Activated CD4-positive, alpha-beta T cell treated with anti-CD3 and anti-CD28 coated beads, Interleukin-2, amount 10 ng/mL, durations not matched to agents 7 days and 5 days (primary cell): ENCODE measurements around the gene C22orf42. TPM values are rescaled to one million over a fixed set of nuclear protein-coding genes. Genes with fewer than 3 reads are reported as not detected.
"Not testable (repeated sequence)": the region's sequence is repeated elsewhere in the genome, so short reads cannot be mapped to it uniquely, and the experiment has no call there.

Experiments
- CTCF ChIA-PET: fragments of 350-600 bp; sonication (Branson Sonifier 250); formaldehyde crosslinking; loops from one replicate; lab custom pipeline; 2021; ENCODE audit warnings: antibody characterized with exemption; lab: Charles Lee
- POLR2A ChIA-PET: fragments of 350-600 bp; sonication (Branson Sonifier 250); formaldehyde crosslinking; loops from one replicate; lab custom pipeline; 2021; ENCODE audit warnings: antibody characterized with exemption; lab: Charles Lee
- DNase-seq: peaks from one replicate; pipeline ENCODE4 v3.0.0-alpha.2; 2020
- H3K27ac Mint-ChIP-seq: one replicate; pipeline ENCODE4 v1.8.0; 2021; ENCODE audit warnings: mild to moderate bottlenecking, moderate library complexity, mixed read lengths
- H3K27me3 Mint-ChIP-seq: one replicate; pipeline ENCODE4 v1.8.0; 2021; ENCODE audit warnings: mixed read lengths
- H3K36me3 Mint-ChIP-seq: one replicate; pipeline ENCODE4 v1.8.0; 2021; ENCODE audit warnings: low read depth, mixed read lengths
- H3K4me1 Mint-ChIP-seq: one replicate; pipeline ENCODE4 v1.8.0; 2021; ENCODE audit warnings: mixed read lengths
- H3K4me3 Mint-ChIP-seq: one replicate; pipeline ENCODE4 v1.8.0; 2021; ENCODE audit warnings: mild to moderate bottlenecking, moderate library complexity, mixed read lengths
- H3K9me3 Mint-ChIP-seq: one replicate; pipeline ENCODE4 v1.8.0; 2021; ENCODE audit warnings: mixed read lengths
- total RNA-seq, 2 experiments: library from RNA; stranded (reverse); gene quantifications; one replicate each; pipeline ENCODE4 v1.2.3, GENCODE V29; 2021

C22orf42 gene
- total RNA-seq, 2 experiments from 2014 or later, result not detected

DNA sequence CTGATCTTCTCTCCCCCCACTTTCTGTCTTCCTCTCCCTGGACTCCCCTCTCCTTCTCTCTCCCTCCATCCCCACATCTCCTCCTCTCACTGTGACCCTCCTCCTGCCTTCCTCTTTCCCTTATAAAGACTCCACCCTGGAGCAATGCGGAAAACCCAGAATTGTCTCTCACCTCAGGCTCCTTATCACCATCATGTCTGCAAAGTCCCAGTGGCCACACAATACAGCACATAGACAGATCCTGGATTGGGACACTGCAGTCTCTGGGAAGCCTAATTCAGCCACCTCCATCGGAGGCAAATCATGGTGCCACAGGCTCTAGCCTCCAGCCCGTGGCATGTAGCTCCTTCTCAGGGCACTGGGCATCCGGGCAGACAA lies 43.0 kb upstream of the C22orf42 start:
- peaks cover 20% of the 10 kb centered on the region for H3K27me3 Mint-ChIP-seq
- H3K9me3 Mint-ChIP-seq, result no peaks in the 10 kb centered on the region
- DNase-seq, result no peak
- peak overlapping the region; percentile 45 for H3K4me3 Mint-ChIP-seq
- no peak overlapping the region for H3K27ac Mint-ChIP-seq
- ChIA-PET CTCF (interaction anchor here (0.5 to 0.9 kb wide), 2 partner anchors 218 to 232 kb away, joined by 3 read pairs; no protein-coding TSS in a partner anchor), POLR2A (no interaction called here)
- peaks cover 51% of the 10 kb centered on the region for H3K4me1 Mint-ChIP-seq
- no peaks in the 10 kb centered on the region for H3K36me3 Mint-ChIP-seq

DNA sequence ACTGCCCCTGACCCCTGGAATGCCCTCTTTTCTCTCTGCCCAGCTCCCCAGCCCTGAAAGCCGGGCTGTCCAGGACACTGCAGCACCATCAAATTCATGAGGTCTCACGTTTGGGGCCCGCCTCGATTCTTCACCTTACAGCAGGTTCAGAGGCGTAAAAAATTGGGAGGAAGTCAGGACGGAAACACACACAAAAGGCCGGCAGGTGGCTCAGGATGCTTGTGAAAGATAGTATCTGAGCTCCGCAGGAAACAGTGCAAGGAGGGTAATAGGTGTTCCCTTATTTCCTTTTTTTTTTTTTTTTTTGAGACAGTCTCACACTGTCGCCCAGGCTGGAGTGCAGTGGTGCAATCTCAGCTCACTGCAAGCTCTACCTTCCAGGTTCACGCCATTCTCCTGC lies 41.6 kb upstream of the C22orf42 start:
- ChIA-PET CTCF (no interaction called here), POLR2A (no interaction called here)
- peaks cover 24% of the 10 kb centered on the region for H3K27me3 Mint-ChIP-seq
- peaks cover 41% of the 10 kb centered on the region for H3K4me1 Mint-ChIP-seq
- no peaks in the 10 kb centered on the region for H3K36me3 Mint-ChIP-seq
- H3K4me3 Mint-ChIP-seq, result no peak overlapping the region
- DNase-seq, result peak; percentile 50
- H3K27ac Mint-ChIP-seq, result peak overlapping the region; percentile 50
- no peaks in the 10 kb centered on the region for H3K9me3 Mint-ChIP-seq

DNA sequence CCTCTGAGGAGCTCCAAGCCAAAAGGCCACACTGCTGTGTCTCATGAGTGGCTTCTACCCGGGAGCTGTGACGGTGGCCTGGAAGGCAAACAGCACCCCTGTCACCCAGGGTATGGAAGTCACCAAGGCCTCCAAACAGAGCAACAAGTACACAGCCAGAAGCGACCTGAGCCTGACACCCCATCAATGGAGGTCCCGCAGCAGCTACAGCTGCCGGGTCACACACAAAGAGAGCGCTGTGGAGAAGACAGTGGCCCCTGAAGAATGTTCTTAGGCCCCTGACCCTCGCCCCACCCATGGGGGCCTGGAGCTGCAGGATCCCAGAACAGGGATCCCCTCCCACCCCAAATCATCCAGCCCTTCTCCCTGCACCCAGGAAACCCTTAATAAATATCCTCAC lies 40.9 kb upstream of the C22orf42 start:
- DNase-seq, result no peak
- H3K27me3 Mint-ChIP-seq, result peaks cover 26% of the 10 kb centered on the region
- H3K36me3 Mint-ChIP-seq, result no peaks in the 10 kb centered on the region
- CTCF ChIA-PET, result interaction anchor here (1.8 kb wide), 1 partner anchor 11 kb away, joined by 5 read pairs; no protein-coding TSS in a partner anchor
- no peaks in the 10 kb centered on the region for H3K9me3 Mint-ChIP-seq
- peaks cover 40% of the 10 kb centered on the region for H3K4me1 Mint-ChIP-seq
- no peak overlapping the region for H3K27ac Mint-ChIP-seq
- POLR2A ChIA-PET, result no interaction called here
- H3K4me3 Mint-ChIP-seq, result no peak overlapping the region

DNA sequence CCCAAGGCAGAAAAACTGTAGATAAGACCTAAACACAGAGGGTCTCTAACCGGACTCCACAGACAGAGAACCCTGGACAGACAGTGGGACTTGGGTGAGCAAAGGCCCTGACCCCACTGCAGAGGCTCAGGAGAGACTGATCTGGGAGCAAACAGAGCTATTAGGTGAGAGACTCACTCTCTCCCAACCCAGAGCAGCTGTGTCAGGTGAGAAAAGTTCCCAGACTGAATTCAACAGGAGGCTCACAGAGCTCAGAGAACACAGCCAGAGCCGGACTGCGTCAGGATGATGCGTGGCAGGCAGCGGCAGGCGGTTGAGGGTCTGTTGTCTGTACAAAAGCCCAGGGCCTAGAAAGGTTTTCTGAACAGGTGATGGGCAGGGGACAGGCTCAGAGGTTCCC lies 40.2 kb upstream of the C22orf42 start:
- H3K4me1 Mint-ChIP-seq, result peaks cover 34% of the 10 kb centered on the region
- H3K27ac Mint-ChIP-seq, result no peak overlapping the region
- CTCF ChIA-PET, result interaction anchor here (1.8 kb wide), 1 partner anchor 11 kb away, joined by 5 read pairs; no protein-coding TSS in a partner anchor
- no peak overlapping the region for H3K4me3 Mint-ChIP-seq
- POLR2A ChIA-PET, result no interaction called here
- no peaks in the 10 kb centered on the region for H3K9me3 Mint-ChIP-seq
- DNase-seq, result no peak
- H3K27me3 Mint-ChIP-seq, result peaks cover 23% of the 10 kb centered on the region
- no peaks in the 10 kb centered on the region for H3K36me3 Mint-ChIP-seq

DNA sequence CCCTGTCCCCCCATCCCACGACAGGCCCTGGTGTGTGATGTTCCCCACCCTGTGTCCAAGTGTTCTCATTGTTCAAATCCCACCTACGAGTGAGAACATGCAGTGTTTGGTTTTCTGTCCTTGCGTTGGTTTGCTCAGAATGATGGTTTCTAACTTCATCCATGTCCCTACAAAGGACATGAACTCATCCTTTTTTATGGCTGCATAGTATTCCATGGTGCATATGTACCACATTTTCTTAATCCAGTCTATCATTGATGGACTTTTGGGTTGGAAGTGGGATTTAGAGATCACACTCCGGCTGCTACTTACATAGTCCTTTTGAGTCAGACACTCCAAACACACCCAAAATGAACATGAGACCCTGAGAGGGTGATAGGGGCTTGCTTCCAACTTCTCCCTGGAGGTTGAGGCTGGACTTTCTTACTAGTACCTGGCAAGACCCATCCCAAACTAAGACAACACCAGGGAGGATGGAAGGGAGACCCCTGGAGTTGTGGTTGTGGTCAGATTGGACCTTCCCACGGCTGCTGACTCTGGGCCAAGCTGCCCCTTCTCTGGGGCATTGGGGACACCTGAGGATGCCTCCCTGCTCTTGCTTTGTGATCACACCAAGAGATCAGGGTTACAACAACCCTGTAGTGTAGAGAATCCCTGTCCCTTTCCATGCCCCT lies 38.6 kb upstream of the C22orf42 start:
- POLR2A ChIA-PET, H3K4me3 Mint-ChIP-seq, H3K9me3 Mint-ChIP-seq, H3K27ac Mint-ChIP-seq, H3K36me3 Mint-ChIP-seq, DNase-seq: not testable (repeated sequence)
- peaks cover 12% of the 10 kb centered on the region for H3K27me3 Mint-ChIP-seq
- peaks cover 25% of the 10 kb centered on the region for H3K4me1 Mint-ChIP-seq
- CTCF ChIA-PET, result interaction anchor here (1.8 kb wide), 1 partner anchor 13 kb away, joined by 5 read pairs; no protein-coding TSS in a partner anchor

DNA sequence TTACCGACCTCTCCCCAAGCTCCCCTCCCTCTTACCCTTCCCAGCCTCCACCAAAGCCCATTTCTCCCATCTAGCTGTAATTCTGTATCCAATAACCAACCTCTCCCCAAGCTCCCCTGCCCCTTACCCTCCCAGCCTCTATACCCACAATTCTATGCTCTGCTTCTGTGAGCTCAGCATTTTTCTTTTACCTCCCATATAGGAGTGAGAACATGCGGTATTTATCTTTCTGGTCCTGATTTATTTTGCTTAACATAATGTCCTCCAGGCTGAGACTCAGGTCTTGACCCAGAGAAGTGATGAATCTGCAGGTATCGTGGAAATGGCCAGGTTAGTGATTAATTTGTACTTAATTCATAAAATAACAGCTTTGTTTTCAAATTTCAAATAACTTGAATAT lies 36.8 kb upstream of the C22orf42 start:
- CTCF ChIA-PET, H3K4me3 Mint-ChIP-seq, H3K27ac Mint-ChIP-seq, H3K4me1 Mint-ChIP-seq, H3K9me3 Mint-ChIP-seq, H3K36me3 Mint-ChIP-seq, POLR2A ChIA-PET, DNase-seq: not testable (repeated sequence)
- peaks cover 14% of the 10 kb centered on the region for H3K27me3 Mint-ChIP-seq

DNA sequence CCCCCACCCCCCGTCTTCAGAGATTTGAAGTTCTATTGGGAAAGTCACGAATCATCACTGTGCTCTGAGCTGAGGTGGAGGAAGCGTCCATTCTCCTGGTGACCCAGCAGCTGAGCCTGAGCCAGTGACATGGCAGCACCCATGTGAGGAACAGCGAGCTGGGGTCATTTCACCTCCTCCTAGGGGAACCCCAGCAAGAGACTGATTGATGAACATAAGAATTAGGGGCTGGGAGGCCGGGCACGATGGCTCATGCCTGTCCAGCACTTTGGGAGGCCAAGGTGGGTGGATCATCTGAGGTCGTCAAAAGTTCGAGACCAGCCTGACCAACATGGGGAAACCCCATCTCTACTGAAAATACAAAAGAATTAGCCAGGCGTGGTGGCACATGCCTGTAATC lies 34.2 kb upstream of the C22orf42 start:
- DNase-seq, POLR2A ChIA-PET, H3K9me3 Mint-ChIP-seq, H3K27ac Mint-ChIP-seq, H3K4me1 Mint-ChIP-seq, CTCF ChIA-PET, H3K36me3 Mint-ChIP-seq, H3K4me3 Mint-ChIP-seq: not testable (repeated sequence)
- peaks cover 16% of the 10 kb centered on the region for H3K27me3 Mint-ChIP-seq

DNA sequence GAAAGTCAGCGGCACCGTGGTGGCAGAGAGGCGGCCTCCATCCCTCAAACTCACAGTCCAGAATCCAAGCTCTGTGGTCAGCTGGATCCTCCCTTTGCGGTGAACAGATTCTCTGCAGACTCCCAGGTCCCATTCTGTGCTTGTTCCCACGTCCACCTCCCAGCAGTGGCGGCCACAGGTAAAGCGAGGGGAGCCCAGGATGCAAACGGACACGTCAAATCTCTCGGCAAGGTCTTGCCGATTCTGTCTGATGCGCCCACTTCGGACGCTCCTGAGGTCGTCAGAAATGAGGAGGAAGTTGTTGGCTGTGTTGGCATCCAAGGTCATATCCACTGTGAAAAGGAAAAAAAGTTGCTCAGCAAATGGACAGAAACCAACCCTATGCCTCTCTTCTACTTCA lies 31.9 kb upstream of the C22orf42 start:
- POLR2A ChIA-PET, CTCF ChIA-PET, H3K36me3 Mint-ChIP-seq, H3K4me3 Mint-ChIP-seq, H3K27ac Mint-ChIP-seq, DNase-seq, H3K4me1 Mint-ChIP-seq, H3K9me3 Mint-ChIP-seq: not testable (repeated sequence)
- H3K27me3 Mint-ChIP-seq, result peaks cover 16% of the 10 kb centered on the region

DNA sequence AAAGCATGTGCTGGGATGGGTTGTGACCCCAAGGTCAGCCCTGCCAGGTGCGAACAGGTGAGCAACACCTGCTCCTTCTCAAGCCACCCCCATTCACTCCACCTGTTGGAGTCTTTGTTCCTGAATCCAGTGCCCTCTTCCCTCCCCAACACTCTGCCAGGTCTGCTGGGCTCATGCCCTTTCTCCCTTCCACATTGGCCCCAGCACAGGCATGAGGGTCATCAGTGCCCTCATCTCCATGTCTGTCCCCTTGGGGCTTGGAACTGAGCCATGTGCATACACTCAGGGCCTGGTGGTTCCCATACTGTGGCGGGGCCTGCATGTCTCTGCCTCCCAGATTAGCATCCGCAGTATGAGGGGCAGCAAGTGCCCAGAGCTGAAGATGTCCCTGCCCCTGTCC lies 26.7 kb upstream of the C22orf42 start:
- H3K36me3 Mint-ChIP-seq, result no peaks in the 10 kb centered on the region
- peaks cover 7% of the 10 kb centered on the region for H3K27me3 Mint-ChIP-seq
- DNase-seq, result no peak
- H3K4me1 Mint-ChIP-seq, result no peaks in the 10 kb centered on the region
- no peaks in the 10 kb centered on the region for H3K9me3 Mint-ChIP-seq
- POLR2A ChIA-PET, result no interaction called here
- CTCF ChIA-PET, result no interaction called here
- H3K4me3 Mint-ChIP-seq, result no peak overlapping the region
- no peak overlapping the region for H3K27ac Mint-ChIP-seq

DNA sequence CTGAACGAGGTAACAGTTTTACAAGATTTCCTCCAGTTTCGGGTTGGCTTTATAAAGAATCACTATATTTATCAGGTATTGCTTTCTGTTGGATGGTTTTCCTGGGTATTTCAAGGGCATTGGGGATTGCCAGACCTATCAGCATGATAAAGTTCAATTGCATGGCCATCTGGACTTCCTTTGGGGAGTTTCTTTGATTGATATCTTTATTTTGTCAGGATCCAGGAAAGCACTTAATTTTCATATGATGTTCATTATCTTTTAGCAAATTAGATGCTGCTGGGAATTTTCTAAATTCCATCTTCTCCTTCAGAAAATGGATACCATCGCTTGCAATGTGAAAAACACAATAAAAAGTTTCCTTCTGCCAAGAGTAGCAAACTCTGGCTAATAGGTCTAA lies 24.5 kb upstream of the C22orf42 start:
- Mint-ChIP-seq H3K36me3 (no peaks in the 10 kb centered on the region), H3K4me1 (no peaks in the 10 kb centered on the region), H3K27ac (no peak overlapping the region), H3K9me3 (no peaks in the 10 kb centered on the region), H3K27me3 (peaks cover 10% of the 10 kb centered on the region), H3K4me3 (no peak overlapping the region)
- DNase-seq, result no peak
- CTCF ChIA-PET, result no interaction called here
- POLR2A ChIA-PET, result no interaction called here

DNA sequence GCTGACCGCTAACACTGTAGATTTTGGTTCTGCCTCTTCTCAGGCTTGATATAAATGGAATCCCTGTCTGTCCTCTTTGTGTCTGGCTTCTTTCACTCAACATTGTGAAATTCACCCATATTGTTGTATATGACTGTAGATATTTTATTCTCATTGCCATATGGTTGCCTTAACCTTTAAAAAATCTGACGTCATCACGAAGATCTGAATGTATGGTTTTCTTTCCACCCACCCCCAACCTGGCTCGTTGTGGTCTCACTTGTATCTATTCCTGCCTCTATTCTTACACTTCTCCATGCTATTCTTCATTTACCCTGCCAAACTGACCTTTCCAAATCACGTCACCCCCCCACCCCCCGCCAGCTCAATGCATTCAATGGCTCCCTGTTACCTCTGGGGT lies 21.9 kb upstream of the C22orf42 start:
- no peaks in the 10 kb centered on the region for H3K9me3 Mint-ChIP-seq
- no peaks in the 10 kb centered on the region for H3K36me3 Mint-ChIP-seq
- peaks cover 18% of the 10 kb centered on the region for H3K27me3 Mint-ChIP-seq
- no peak overlapping the region for H3K27ac Mint-ChIP-seq
- ChIA-PET CTCF (no interaction called here), POLR2A (no interaction called here)
- DNase-seq, result no peak
- no peaks in the 10 kb centered on the region for H3K4me1 Mint-ChIP-seq
- no peak overlapping the region for H3K4me3 Mint-ChIP-seq

DNA sequence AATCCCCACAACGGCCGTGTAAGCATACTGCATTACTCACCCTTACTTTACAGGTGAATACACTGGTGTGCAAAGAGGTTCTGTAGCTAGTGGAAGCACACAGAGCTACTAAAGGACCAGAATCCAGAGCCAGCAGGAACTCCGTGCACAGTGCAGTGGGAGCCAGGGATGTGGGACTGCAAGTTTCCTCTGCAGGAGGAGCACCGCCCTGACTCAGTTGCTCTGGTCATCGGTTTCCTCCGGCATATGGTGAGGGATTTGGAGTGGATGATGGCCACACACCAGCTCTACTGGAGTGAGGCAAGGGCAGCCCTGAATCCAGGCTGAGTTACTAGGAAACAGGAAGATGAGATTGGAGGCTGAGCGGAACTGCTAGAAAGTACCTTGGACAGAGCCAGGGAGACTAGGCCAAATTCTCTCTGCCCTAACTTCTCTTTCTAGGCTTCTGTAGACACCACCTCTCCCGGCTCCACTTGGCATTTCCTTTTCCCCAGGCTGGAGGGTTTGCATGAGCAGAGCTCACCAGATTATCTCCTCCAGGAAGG lies 18.2 kb upstream of the C22orf42 start:
- Mint-ChIP-seq H3K27me3 (peaks cover 26% of the 10 kb centered on the region), H3K4me1 (no peaks in the 10 kb centered on the region), H3K36me3 (no peaks in the 10 kb centered on the region), H3K9me3 (no peaks in the 10 kb centered on the region), H3K4me3 (no peak overlapping the region), H3K27ac (no peak overlapping the region)
- DNase-seq, result no peak
- POLR2A ChIA-PET, result no interaction called here
- CTCF ChIA-PET, result no interaction called here

DNA sequence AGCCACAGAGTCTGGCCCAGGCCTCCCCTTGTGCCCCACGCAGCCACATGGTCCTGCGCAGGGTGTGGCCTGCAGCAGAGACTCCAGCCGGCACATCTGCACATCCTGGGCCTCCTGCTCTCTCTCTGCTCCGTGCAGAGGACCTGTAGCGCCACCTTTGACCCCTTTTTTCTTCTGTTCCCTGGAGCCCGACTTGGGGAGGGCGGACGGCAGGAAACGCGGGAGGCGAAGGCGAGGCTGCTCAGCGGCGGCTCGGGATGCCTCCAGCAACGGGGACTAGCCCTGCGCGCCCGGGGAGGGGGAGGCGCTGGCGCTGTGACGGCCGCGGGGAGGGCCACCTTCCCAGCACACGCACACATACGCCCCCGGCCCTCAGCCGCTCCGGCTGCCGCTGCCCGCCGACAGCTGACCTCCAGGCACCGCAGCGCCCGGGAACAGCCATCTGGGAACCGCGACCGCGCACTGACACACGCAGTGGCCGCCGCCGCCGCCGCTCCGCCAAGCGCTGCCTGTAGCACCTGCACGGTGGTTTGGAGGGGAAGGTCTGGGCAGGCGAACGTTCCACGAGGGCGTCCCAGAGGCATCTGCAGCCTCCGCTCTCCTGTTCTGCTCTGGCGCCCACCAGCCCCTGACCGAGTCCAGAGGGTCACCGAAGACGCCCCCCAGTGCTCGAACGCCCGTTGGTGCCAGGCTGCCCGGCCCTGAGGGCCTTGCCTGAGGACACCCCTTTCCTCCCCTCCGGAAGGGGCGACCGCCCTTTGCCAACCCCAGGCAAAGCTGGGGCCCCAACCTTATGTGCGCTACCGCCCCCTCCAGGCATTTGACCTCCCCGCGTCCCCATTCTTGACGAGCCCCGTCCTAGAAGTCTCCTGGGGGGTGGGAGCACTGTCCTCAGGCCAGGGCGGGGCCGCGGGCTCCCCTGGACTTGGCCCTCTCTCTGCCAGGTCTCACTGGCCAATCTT lies 16.9 kb upstream of the C22orf42 start:
- DNase-seq, result no peak
- Mint-ChIP-seq H3K27me3 (peaks cover 26% of the 10 kb centered on the region), H3K36me3 (no peaks in the 10 kb centered on the region), H3K4me3 (no peak overlapping the region), H3K4me1 (no peaks in the 10 kb centered on the region), H3K27ac (no peak overlapping the region), H3K9me3 (no peaks in the 10 kb centered on the region)
- POLR2A ChIA-PET, result no interaction called here
- CTCF ChIA-PET, result no interaction called here
